Measurements from ENCODE around the gene CDH23.

GRCh38 chr10:71390461-71390835, 6.3 kb upstream of the CDH23 start:
- TF ChIP-seq, protein P1, sequence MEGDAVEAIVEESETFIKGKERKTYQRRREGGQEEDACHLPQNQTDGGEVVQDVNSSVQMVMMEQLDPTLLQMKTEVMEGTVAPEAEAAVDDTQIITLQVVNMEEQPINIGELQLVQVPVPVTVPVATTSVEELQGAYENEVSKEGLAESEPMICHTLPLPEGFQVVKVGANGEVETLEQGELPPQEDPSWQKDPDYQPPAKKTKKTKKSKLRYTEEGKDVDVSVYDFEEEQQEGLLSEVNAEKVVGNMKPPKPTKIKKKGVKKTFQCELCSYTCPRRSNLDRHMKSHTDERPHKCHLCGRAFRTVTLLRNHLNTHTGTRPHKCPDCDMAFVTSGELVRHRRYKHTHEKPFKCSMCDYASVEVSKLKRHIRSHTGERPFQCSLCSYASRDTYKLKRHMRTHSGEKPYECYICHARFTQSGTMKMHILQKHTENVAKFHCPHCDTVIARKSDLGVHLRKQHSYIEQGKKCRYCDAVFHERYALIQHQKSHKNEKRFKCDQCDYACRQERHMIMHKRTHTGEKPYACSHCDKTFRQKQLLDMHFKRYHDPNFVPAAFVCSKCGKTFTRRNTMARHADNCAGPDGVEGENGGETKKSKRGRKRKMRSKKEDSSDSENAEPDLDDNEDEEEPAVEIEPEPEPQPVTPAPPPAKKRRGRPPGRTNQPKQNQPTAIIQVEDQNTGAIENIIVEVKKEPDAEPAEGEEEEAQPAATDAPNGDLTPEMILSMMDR (IDR thresholded peaks at IDR 0.05), result no peak
- no peak for TF ChIP-seq EZH2 (IDR thresholded peaks at IDR 0.05; ENCODE audit: borderline replicate concordance, insufficient read depth, low read depth, low read length, poor library complexity, severe bottlenecking)
